M059J (cell line): ENCODE data around the gene NFAM1. TPM values are rescaled to one million over a fixed set of nuclear protein-coding genes. Genes with fewer than 3 reads are reported as not detected.
A peak's percentile ranks its signal among the peaks of the same experiment; 100 is the strongest.

ENCODE experiments used
- DNase-seq: peaks from one replicate; pipeline ENCODE4 v3.0.0-alpha.2; 2012; ENCODE audit warnings: low read depth
- total RNA-seq: library from RNA; depleted of rRNA; stranded (reverse); fragments of >200 nt; shearing (Covaris generic); gene quantifications from 2 replicates; pipeline ENCODE4 v1.2.3, GENCODE V29; 2014

The NFAM1 gene
- total RNA-seq, 1 experiment from 2014 or later: not detected

GRCh38 chr22:42416671-42417230 is 15.5 kb downstream of the NFAM1 start:
- no peak for DNase-seq

GRCh38 chr22:42414565-42415303 is 17.5 kb downstream of the NFAM1 start:
- DNase-seq: no peak

- no peak for DNase-seq
Measured at GRCh38 chr22:42414021-42414420, 18.2 kb downstream of the NFAM1 start.

GRCh38 chr22:42412744-42413333 is 19.4 kb downstream of the NFAM1 start:
- DNase-seq: no peak

GRCh38 chr22:42410708-42411107 is 21.5 kb downstream of the NFAM1 start:
- no peak for DNase-seq

- no peak for DNase-seq
Measured at GRCh38 chr22:42408810-42409529, 23.2 kb downstream of the NFAM1 start.

GRCh38 chr22:42408276-42408675 is 23.9 kb downstream of the NFAM1 start:
- DNase-seq: no peak

GRCh38 chr22:42404266-42404665 is 27.9 kb downstream of the NFAM1 start:
- no peak for DNase-seq

- DNase-seq: no peak
Measured at GRCh38 chr22:42401535-42402334, 30.5 kb downstream of the NFAM1 start.

- DNase-seq: no peak
Measured at GRCh38 chr22:42400811-42401534, 31.2 kb downstream of the NFAM1 start.

GRCh38 chr22:42399315-42400271 is 32.6 kb downstream of the NFAM1 start:
- DNase-seq: peak; percentile 35

GRCh38 chr22:42397332-42398249 is 34.6 kb downstream of the NFAM1 start:
- DNase-seq: no peak

- DNase-seq: peak; percentile 31
Measured at GRCh38 chr22:42396621-42397331, 35.4 kb downstream of the NFAM1 start.

- no peak for DNase-seq
Measured at GRCh38 chr22:42389143-42389542, 43.1 kb downstream of the NFAM1 start.

- peak; percentile 33 for DNase-seq
Measured at GRCh38 chr22:42388130-42388797, 43.9 kb downstream of the NFAM1 start.

GRCh38 chr22:42387631-42388030 is 44.6 kb downstream of the NFAM1 start:
- no peak for DNase-seq

GRCh38 chr22:42385696-42386095 is 46.5 kb downstream of the NFAM1 start:
- no peak for DNase-seq

- no peak for DNase-seq
Measured at GRCh38 chr22:42384506-42384905, 47.7 kb downstream of the NFAM1 start.
